Measurements from ENCODE around the gene NRG2.

GRCh38 chr5:139885172-139885856 lies 157.8 kb downstream of the NRG2 start:
- TF ChIP-seq CTCF (IDR thresholded peaks at IDR 0.05): no peak
- TF ChIP-seq POLR2A (IDR thresholded peaks at IDR 0.05): no peak
- no peak for TF ChIP-seq POLR2AphosphoS5 (IDR thresholded peaks at IDR 0.05)
- no peak for TF ChIP-seq EP300 (IDR thresholded peaks at IDR 0.05)
